ENCODE measurements around the gene F5. TPM values are rescaled to one million over a fixed set of nuclear protein-coding genes. Genes with fewer than 3 reads are reported as not detected.

F5 gene
- total and polyA plus RNA-seq, 10 of the 15 experiments (the other 5 are each of a cell fraction or from before 2014, with no cell fraction given), result under 0.01 to 3.8 (median 0.40) TPM

DNA sequence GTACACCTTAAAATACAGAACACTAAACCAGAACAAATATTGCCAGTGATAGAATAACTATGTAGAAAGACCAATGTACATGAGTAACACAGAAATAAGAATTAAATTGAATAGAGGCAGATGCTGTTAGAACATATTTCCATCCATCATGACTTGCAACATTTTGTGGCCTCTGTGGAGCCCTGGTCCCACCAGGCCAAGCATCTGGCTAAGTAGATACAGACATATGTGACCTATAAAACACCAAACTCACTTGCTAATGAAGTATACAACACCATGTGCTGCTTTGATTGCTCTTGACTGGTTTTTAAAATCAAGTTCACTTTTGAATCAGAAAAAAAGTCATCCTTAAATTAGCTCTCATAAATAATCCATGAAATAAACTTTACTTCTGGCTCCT, 121.0 kb downstream of the F5 start:
- Histone ChIP-seq H3K4me2 (ENCODE audit: control insufficient read depth, insufficient read depth) (no peak overlapping the region), H3K4me1 (ENCODE audit: control insufficient read depth, insufficient read depth, low read length) (no peaks in the 10 kb centered on the region), H4K20me1 (ENCODE audit: control insufficient read depth, insufficient read depth) (no peaks in the 10 kb centered on the region), H2AFZ (ENCODE audit: control insufficient read depth, low read depth, low read length) (no peak overlapping the region), H3K9me3 (replicated peaks; ENCODE audit: control insufficient read depth, insufficient read depth, low read length) (no peaks in the 10 kb centered on the region), H3K27ac (ENCODE audit: control insufficient read depth, insufficient read depth) (no peak overlapping the region), H3K9ac (ENCODE audit: control insufficient read depth, insufficient read depth, low read length) (no peak overlapping the region), H3K79me2 (ENCODE audit: control insufficient read depth, insufficient read depth, low read length) (no peaks in the 10 kb centered on the region), H3K4me3 (no peak overlapping the region), H3K36me3 (ENCODE audit: control insufficient read depth in 2 of 2, insufficient read depth in 2 of 2, low read length in 1 of 2) (peaks cover 0 to 3% of the 10 kb centered on the region in 2 experiments; a peak in 1 of 4 replicates), H3K27me3 (replicated peaks in 1 of 2; ENCODE audit: control insufficient read depth in 2 of 2, insufficient read depth in 2 of 2, low read length in 1 of 2) (no peaks in the 10 kb centered on the region)
- no TSS peak for BruUV-seq (replicated peaks)
- no peak for TF ChIP-seq CBX3 (IDR thresholded peaks at IDR 0.05; ENCODE audit: borderline replicate concordance, low read depth)
- TF ChIP-seq, protein P1, sequence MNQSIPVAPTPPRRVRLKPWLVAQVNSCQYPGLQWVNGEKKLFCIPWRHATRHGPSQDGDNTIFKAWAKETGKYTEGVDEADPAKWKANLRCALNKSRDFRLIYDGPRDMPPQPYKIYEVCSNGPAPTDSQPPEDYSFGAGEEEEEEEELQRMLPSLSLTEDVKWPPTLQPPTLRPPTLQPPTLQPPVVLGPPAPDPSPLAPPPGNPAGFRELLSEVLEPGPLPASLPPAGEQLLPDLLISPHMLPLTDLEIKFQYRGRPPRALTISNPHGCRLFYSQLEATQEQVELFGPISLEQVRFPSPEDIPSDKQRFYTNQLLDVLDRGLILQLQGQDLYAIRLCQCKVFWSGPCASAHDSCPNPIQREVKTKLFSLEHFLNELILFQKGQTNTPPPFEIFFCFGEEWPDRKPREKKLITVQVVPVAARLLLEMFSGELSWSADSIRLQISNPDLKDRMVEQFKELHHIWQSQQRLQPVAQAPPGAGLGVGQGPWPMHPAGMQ (IDR thresholded peaks at IDR 0.05; ENCODE audit: borderline replicate concordance), result no peak
- TF ChIP-seq ZBTB33 (IDR thresholded peaks at IDR 0.05), result no peak
- no peak for TF ChIP-seq NKRF (conservative IDR thresholded peaks at IDR 0.05)
- no peak for TF ChIP-seq HDGF (IDR thresholded peaks at IDR 0.05)
- TF ChIP-seq CHD1 (IDR thresholded peaks at IDR 0.05; ENCODE audit: low read depth, low read length), result no peak
- no peak for TF ChIP-seq STAT1 (conservative IDR thresholded peaks at IDR 0.05)
- FAIRE-seq (no peak), DNase-seq (ENCODE audit: low read depth, low spot score) (no peak), ATAC-seq (no peak)
- ChIA-PET SMC1A (ENCODE audit: uncharacterized antibody, unreplicated experiment) (interaction anchor here (0.8 to 4.4 kb wide), 4 partner anchors 8 to 1123 kb away, joined by 3 to 26 read pairs (median 4); no protein-coding TSS in a partner anchor), RAD21 (ENCODE audit: unreplicated experiment) (interaction anchor here (2.3 kb wide), 1 partner anchor 81 kb away, joined by 8 read pairs; no protein-coding TSS in a partner anchor), POLR2A (no interaction called here), CTCF (interaction anchor here (1.1 to 3.5 kb wide), 3 partner anchors 80 to 1122 kb away, joined by 3 to 27 read pairs (median 6); no protein-coding TSS in a partner anchor)
- intact Hi-C loops (cut with micrococcal nuclease; ENCODE audit: unreplicated experiment), result loop anchor here (5.0 kb wide), 1 partner anchor 247 kb away; the partner anchor contains the start of gene SELL
- in situ Hi-C loops (cut with MboI), result no loop called here

Small RNAs within 50 kb of the gene (small RNA-seq; reads per million reads assigned to genes)
- gene AL021068.2, result not detected

Other genes starting within 250 kb of the F5 start
Only the 7 nearest of the 8 such genes appear.
- gene BLZF1, start 218.3 kb downstream of the F5 start, total RNA-seq (2014; rRNA removed), result 6.6 and 9.2 TPM in 2 replicates
- 8.9 and 10.0 TPM in 2 replicates for gene BLZF1, start 218.3 kb downstream of the F5 start, total RNA-seq (2014; rRNA removed; fragmentation: Illumina TruSeq; extraction: Trizol)
- 7.0 and 7.2 TPM in 2 replicates for gene BLZF1, start 218.3 kb downstream of the F5 start, total RNA-seq (2021)
- 11.9 and 21.5 TPM in 2 replicates for gene BLZF1, start 218.3 kb downstream of the F5 start, polyA plus RNA-seq (2011; rRNA removed)
- 9.1 and 11.2 TPM in 2 replicates for gene BLZF1, start 218.3 kb downstream of the F5 start, polyA plus RNA-seq (2014; fragmentation: Illumina TruSeq; extraction: Trizol)
- 1 to 10 TPM; 6.4 to 9.4 TPM for gene BLZF1, start 218.3 kb downstream of the F5 start, polyA plus RNA-seq (2014; fragmentation: Nextera tagmentation; extraction: Ambion mirVana)
- gene BLZF1, start 218.3 kb downstream of the F5 start, polyA plus RNA-seq (2014; rRNA removed), result 4.1 and 5.1 TPM in 2 replicates
- 10 to 100 TPM; 10.2 to 11.7 TPM for gene BLZF1, start 218.3 kb downstream of the F5 start, polyA plus RNA-seq (2016; fragmentation: Nextera tagmentation; extraction: Ambion mirVana)
- not detected in 2 replicates for gene CCDC181, start 159.0 kb downstream of the F5 start, total RNA-seq (2014; rRNA removed)
- not detected in 2 replicates for gene CCDC181, start 159.0 kb downstream of the F5 start, total RNA-seq (2014; rRNA removed; fragmentation: Illumina TruSeq; extraction: Trizol)
- not detected in 2 replicates for gene CCDC181, start 159.0 kb downstream of the F5 start, total RNA-seq (2021)
- not detected in 2 replicates for gene CCDC181, start 159.0 kb downstream of the F5 start, polyA plus RNA-seq (2011; rRNA removed)
- gene CCDC181, start 159.0 kb downstream of the F5 start, polyA plus RNA-seq (2014; fragmentation: Illumina TruSeq; extraction: Trizol), result not detected in 2 replicates
- gene CCDC181, start 159.0 kb downstream of the F5 start, polyA plus RNA-seq (2014; fragmentation: Nextera tagmentation; extraction: Ambion mirVana), result not detected
- gene CCDC181, start 159.0 kb downstream of the F5 start, polyA plus RNA-seq (2014; rRNA removed), result not detected in 2 replicates
- gene CCDC181, start 159.0 kb downstream of the F5 start, polyA plus RNA-seq (2016; fragmentation: Nextera tagmentation; extraction: Ambion mirVana), result not detected
- gene SLC19A2, start 100.5 kb downstream of the F5 start, total RNA-seq (2014; rRNA removed), result 3.7 and 3.8 TPM in 2 replicates
- gene SLC19A2, start 100.5 kb downstream of the F5 start, total RNA-seq (2014; rRNA removed; fragmentation: Illumina TruSeq; extraction: Trizol), result 2.9 and 3.5 TPM in 2 replicates
- 2.2 and 2.3 TPM in 2 replicates for gene SLC19A2, start 100.5 kb downstream of the F5 start, total RNA-seq (2021)
- gene SLC19A2, start 100.5 kb downstream of the F5 start, polyA plus RNA-seq (2011; rRNA removed), result 7.8 and 9.3 TPM in 2 replicates
- 3.1 and 3.7 TPM in 2 replicates for gene SLC19A2, start 100.5 kb downstream of the F5 start, polyA plus RNA-seq (2014; fragmentation: Illumina TruSeq; extraction: Trizol)
- 1 to 10 TPM; 1.2 to 1.3 TPM for gene SLC19A2, start 100.5 kb downstream of the F5 start, polyA plus RNA-seq (2014; fragmentation: Nextera tagmentation; extraction: Ambion mirVana)
- 2.2 and 2.7 TPM in 2 replicates for gene SLC19A2, start 100.5 kb downstream of the F5 start, polyA plus RNA-seq (2014; rRNA removed)
- 1 to 10 TPM; 1.8 to 1.9 TPM for gene SLC19A2, start 100.5 kb downstream of the F5 start, polyA plus RNA-seq (2016; fragmentation: Nextera tagmentation; extraction: Ambion mirVana)
- not detected in 2 replicates for gene SELP, start 43.6 kb upstream of the F5 start, total RNA-seq (2014; rRNA removed)
- gene SELP, start 43.6 kb upstream of the F5 start, total RNA-seq (2014; rRNA removed; fragmentation: Illumina TruSeq; extraction: Trizol), result 0.04 TPM in 1 of 2 replicates, not detected in the other
- not detected in 2 replicates for gene SELP, start 43.6 kb upstream of the F5 start, total RNA-seq (2021)
- gene SELP, start 43.6 kb upstream of the F5 start, polyA plus RNA-seq (2011; rRNA removed), result 0.23 and 0.40 TPM in 2 replicates
- gene SELP, start 43.6 kb upstream of the F5 start, polyA plus RNA-seq (2014; fragmentation: Illumina TruSeq; extraction: Trizol), result 0.06 TPM in 1 of 2 replicates, not detected in the other
- not detected for gene SELP, start 43.6 kb upstream of the F5 start, polyA plus RNA-seq (2014; fragmentation: Nextera tagmentation; extraction: Ambion mirVana)
- gene SELP, start 43.6 kb upstream of the F5 start, polyA plus RNA-seq (2014; rRNA removed), result not detected in 2 replicates
- gene SELP, start 43.6 kb upstream of the F5 start, polyA plus RNA-seq (2016; fragmentation: Nextera tagmentation; extraction: Ambion mirVana), result not detected
- 37.2 and 41.6 TPM in 2 replicates for gene SELL, start 125.1 kb upstream of the F5 start, total RNA-seq (2014; rRNA removed)
- 50.5 and 52.1 TPM in 2 replicates for gene SELL, start 125.1 kb upstream of the F5 start, total RNA-seq (2014; rRNA removed; fragmentation: Illumina TruSeq; extraction: Trizol)
- gene SELL, start 125.1 kb upstream of the F5 start, total RNA-seq (2021), result 43.6 and 55.2 TPM in 2 replicates
- gene SELL, start 125.1 kb upstream of the F5 start, polyA plus RNA-seq (2011; rRNA removed), result 49.7 and 61.0 TPM in 2 replicates
- 66.0 and 78.2 TPM in 2 replicates for gene SELL, start 125.1 kb upstream of the F5 start, polyA plus RNA-seq (2014; fragmentation: Illumina TruSeq; extraction: Trizol)
- gene SELL, start 125.1 kb upstream of the F5 start, polyA plus RNA-seq (2014; fragmentation: Nextera tagmentation; extraction: Ambion mirVana), result 10 to 100 TPM; 53.5 to 63.2 TPM
- gene SELL, start 125.1 kb upstream of the F5 start, polyA plus RNA-seq (2014; rRNA removed), result 29.6 and 40.9 TPM in 2 replicates
- gene SELL, start 125.1 kb upstream of the F5 start, polyA plus RNA-seq (2016; fragmentation: Nextera tagmentation; extraction: Ambion mirVana), result 10 to 100 TPM; 31.8 to 35.3 TPM
- gene SELE, start 147.6 kb upstream of the F5 start, total RNA-seq (2014; rRNA removed), result not detected in 2 replicates
- gene SELE, start 147.6 kb upstream of the F5 start, total RNA-seq (2014; rRNA removed; fragmentation: Illumina TruSeq; extraction: Trizol), result not detected in 2 replicates
- gene SELE, start 147.6 kb upstream of the F5 start, total RNA-seq (2021), result not detected in 2 replicates
- gene SELE, start 147.6 kb upstream of the F5 start, polyA plus RNA-seq (2011; rRNA removed), result not detected in 2 replicates
- not detected in 2 replicates for gene SELE, start 147.6 kb upstream of the F5 start, polyA plus RNA-seq (2014; fragmentation: Illumina TruSeq; extraction: Trizol)
- not detected for gene SELE, start 147.6 kb upstream of the F5 start, polyA plus RNA-seq (2014; fragmentation: Nextera tagmentation; extraction: Ambion mirVana)
- gene SELE, start 147.6 kb upstream of the F5 start, polyA plus RNA-seq (2014; rRNA removed), result not detected in 2 replicates
- not detected for gene SELE, start 147.6 kb upstream of the F5 start, polyA plus RNA-seq (2016; fragmentation: Nextera tagmentation; extraction: Ambion mirVana)
- 10.1 and 12.3 TPM in 2 replicates for gene METTL18, start 208.4 kb upstream of the F5 start, total RNA-seq (2014; rRNA removed)
- gene METTL18, start 208.4 kb upstream of the F5 start, total RNA-seq (2014; rRNA removed; fragmentation: Illumina TruSeq; extraction: Trizol), result 14.7 and 15.1 TPM in 2 replicates
- gene METTL18, start 208.4 kb upstream of the F5 start, total RNA-seq (2021), result 10.0 and 10.5 TPM in 2 replicates
- gene METTL18, start 208.4 kb upstream of the F5 start, polyA plus RNA-seq (2011; rRNA removed), result 10.9 and 20.4 TPM in 2 replicates
- 9.8 and 13.6 TPM in 2 replicates for gene METTL18, start 208.4 kb upstream of the F5 start, polyA plus RNA-seq (2014; fragmentation: Illumina TruSeq; extraction: Trizol)
- gene METTL18, start 208.4 kb upstream of the F5 start, polyA plus RNA-seq (2014; fragmentation: Nextera tagmentation; extraction: Ambion mirVana), result 10 to 100 TPM; 30.0 to 31.8 TPM
- gene METTL18, start 208.4 kb upstream of the F5 start, polyA plus RNA-seq (2014; rRNA removed), result 8.1 and 9.2 TPM in 2 replicates
- gene METTL18, start 208.4 kb upstream of the F5 start, polyA plus RNA-seq (2016; fragmentation: Nextera tagmentation; extraction: Ambion mirVana), result 10 to 100 TPM; 18.4 to 19.1 TPM

Data from GM12878 (cell line).